Upper lobe of left lung (tissue), 4 donors: ENCODE data around the gene MTFP1.

Experiments used
- POLR2A ChIP-seq, 4 donors: fragments of 450-650 bp; IDR thresholded peaks; one replicate each; pipeline ENCODE4 v1.5.1; 2016 to 2017; ENCODE audit warnings: antibody characterized with exemption in 4 of 4, mild to moderate bottlenecking in 2 of 4
- POLR2AphosphoS5 ChIP-seq, 2 donors: sonication (generic); formaldehyde crosslinking; IDR thresholded peaks; one replicate each; pipeline ENCODE4 v1.5.1; 2017; ENCODE audit warnings: antibody characterized with exemption in 2 of 2
- TF ChIP-seq, protein P1 (sequence below), 6 experiments: fragments of 450-650 bp in 4 of 6; fragments of 200-600 bp in 2 of 6; sonication (generic) in 2 of 6; IDR thresholded peaks; one replicate each; pipeline ENCODE4 v1.5.1; 2016 to 2019; ENCODE audit warnings: antibody characterized with exemption in 6 of 6

DNA sequence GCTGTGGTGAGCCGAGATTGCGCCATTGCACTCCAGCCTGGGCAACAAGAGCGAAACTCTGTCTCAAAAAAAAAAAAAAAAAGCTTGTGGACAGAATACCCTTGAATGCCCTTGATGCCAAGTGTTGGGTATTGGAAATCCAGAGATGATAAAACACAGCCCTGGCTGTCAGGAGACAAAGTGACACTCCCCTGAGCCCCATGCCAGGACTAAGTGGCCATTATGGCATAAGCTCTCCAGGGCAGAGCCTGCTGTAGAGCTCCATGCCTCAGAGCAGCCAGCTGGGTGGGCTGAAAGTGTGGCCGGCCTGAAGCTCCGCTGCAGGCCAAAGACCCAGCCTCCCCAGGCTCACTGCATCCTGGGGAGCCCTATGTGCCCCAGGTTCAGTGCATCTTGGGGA, 43.2 kb upstream of the MTFP1 start:
- TF ChIP-seq, protein P1, sequence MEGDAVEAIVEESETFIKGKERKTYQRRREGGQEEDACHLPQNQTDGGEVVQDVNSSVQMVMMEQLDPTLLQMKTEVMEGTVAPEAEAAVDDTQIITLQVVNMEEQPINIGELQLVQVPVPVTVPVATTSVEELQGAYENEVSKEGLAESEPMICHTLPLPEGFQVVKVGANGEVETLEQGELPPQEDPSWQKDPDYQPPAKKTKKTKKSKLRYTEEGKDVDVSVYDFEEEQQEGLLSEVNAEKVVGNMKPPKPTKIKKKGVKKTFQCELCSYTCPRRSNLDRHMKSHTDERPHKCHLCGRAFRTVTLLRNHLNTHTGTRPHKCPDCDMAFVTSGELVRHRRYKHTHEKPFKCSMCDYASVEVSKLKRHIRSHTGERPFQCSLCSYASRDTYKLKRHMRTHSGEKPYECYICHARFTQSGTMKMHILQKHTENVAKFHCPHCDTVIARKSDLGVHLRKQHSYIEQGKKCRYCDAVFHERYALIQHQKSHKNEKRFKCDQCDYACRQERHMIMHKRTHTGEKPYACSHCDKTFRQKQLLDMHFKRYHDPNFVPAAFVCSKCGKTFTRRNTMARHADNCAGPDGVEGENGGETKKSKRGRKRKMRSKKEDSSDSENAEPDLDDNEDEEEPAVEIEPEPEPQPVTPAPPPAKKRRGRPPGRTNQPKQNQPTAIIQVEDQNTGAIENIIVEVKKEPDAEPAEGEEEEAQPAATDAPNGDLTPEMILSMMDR (IDR thresholded peaks at IDR 0.05): no peak
- TF ChIP-seq POLR2A (IDR thresholded peaks at IDR 0.05) (no peak), POLR2AphosphoS5 (IDR thresholded peaks at IDR 0.05) (no peak)
